Mammary epithelial cell (primary cell): ENCODE data around the gene ACOT12.

Experiments used
- EZH2 ChIP-seq: IDR thresholded peaks from 2 replicates; pipeline ENCODE4 v1.6.1; 2012; ENCODE audit warnings: low read length, inconsistent platforms, borderline replicate concordance
- TF ChIP-seq, protein P1 (sequence below), 2 donors: IDR thresholded peaks in 1 of 2; conservative IDR thresholded peaks in 1 of 2; 2 replicates each; pipeline ENCODE4 v1.5.1; 2011 to 2012; ENCODE audit warnings: inconsistent platforms in 2 of 2, low read length in 2 of 2, mild to moderate bottlenecking in 2 of 2, control low read depth in 1 of 2, low read depth in 1 of 2; ENCODE audit not compliant: insufficient read depth in 1 of 2; ENCODE audit errors: extremely low read depth in 1 of 2

DNA sequence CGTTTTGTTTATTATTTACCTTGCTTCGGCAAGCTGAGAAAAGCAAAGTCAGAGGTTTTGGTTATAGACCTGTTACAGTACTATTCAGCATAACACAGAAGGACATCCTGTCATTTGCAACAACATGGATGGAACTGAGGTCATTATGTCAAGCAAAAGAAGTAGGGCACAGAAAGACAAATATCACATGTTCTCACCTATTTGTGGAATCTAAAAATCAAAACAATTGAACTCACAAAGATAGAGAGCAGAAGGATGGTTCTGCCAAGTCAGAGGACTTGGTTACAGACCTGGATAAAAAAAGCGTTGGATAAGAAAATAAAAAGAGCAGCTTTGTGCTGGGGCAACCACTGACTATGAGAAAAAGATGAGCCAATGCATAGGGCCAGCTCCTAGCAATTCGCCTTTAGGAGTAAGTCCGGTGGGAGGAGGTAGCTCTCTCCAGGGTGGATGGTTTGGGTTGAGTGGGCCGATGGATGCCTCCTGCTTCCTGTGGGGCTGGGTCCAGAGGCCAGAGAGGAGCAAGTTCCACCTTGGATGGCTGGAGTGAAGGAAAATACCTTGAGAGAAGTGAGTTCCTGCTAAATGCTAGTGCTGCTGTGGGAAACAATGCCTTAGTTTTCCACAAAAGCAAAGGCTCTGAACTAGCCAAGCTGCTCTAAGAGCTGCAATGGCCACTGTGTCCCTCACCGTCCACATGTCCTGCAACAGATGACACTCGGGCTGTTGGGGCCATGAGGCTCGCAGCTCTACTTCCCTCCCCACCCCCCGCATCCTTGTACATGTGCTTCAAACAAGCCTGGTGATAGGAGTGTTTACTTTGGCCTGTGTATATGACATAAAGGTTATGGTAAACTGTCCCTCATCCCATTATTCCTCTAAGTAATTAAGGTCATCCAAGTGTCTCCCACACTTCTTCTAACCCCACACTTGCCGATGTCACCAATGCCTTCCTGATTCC is 38.4 kb downstream of the ACOT12 start:
- TF ChIP-seq, protein P1, sequence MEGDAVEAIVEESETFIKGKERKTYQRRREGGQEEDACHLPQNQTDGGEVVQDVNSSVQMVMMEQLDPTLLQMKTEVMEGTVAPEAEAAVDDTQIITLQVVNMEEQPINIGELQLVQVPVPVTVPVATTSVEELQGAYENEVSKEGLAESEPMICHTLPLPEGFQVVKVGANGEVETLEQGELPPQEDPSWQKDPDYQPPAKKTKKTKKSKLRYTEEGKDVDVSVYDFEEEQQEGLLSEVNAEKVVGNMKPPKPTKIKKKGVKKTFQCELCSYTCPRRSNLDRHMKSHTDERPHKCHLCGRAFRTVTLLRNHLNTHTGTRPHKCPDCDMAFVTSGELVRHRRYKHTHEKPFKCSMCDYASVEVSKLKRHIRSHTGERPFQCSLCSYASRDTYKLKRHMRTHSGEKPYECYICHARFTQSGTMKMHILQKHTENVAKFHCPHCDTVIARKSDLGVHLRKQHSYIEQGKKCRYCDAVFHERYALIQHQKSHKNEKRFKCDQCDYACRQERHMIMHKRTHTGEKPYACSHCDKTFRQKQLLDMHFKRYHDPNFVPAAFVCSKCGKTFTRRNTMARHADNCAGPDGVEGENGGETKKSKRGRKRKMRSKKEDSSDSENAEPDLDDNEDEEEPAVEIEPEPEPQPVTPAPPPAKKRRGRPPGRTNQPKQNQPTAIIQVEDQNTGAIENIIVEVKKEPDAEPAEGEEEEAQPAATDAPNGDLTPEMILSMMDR (conservative IDR thresholded peaks at IDR 0.05 in 1 of 2, IDR thresholded peaks at IDR 0.05 in 1 of 2; ENCODE audit: extremely low read depth in 1 of 2, insufficient read depth in 1 of 2, low read depth in 1 of 2, low read length in 2 of 2) = no peak
- no peak for TF ChIP-seq EZH2
